MM.1S (cell line): ENCODE data around the gene RALGDS.

ENCODE experiments used
- EZH2 ChIP-seq: fragments of 300-600 bp; sonication (generic); optimal IDR thresholded peaks from 2 replicates; pipeline ENCODE3; 2017; ENCODE audit warnings: low read depth, mild to moderate bottlenecking, antibody characterized with exemption, low read length, mixed read lengths
- TF ChIP-seq, protein P1 (sequence below): fragments of 300-600 bp; sonication (generic); IDR thresholded peaks from 2 replicates; pipeline ENCODE4 v1.5.1; 2016; ENCODE audit warnings: antibody characterized with exemption, low read length, mixed read lengths

- TF ChIP-seq, protein P1, sequence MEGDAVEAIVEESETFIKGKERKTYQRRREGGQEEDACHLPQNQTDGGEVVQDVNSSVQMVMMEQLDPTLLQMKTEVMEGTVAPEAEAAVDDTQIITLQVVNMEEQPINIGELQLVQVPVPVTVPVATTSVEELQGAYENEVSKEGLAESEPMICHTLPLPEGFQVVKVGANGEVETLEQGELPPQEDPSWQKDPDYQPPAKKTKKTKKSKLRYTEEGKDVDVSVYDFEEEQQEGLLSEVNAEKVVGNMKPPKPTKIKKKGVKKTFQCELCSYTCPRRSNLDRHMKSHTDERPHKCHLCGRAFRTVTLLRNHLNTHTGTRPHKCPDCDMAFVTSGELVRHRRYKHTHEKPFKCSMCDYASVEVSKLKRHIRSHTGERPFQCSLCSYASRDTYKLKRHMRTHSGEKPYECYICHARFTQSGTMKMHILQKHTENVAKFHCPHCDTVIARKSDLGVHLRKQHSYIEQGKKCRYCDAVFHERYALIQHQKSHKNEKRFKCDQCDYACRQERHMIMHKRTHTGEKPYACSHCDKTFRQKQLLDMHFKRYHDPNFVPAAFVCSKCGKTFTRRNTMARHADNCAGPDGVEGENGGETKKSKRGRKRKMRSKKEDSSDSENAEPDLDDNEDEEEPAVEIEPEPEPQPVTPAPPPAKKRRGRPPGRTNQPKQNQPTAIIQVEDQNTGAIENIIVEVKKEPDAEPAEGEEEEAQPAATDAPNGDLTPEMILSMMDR, result no peak
- TF ChIP-seq EZH2, result no peak
Observed at GRCh38 chr9:133114886-133115603, 6.0 kb downstream of the RALGDS start.
